LNCaP clone FGC (cell line): Measurements from ENCODE around the gene VWA5B1.

ENCODE experiments used
- DNase-seq: peaks from one replicate; pipeline ENCODE4 v3.0.0-alpha.2; 2011; ENCODE audit warnings: low read depth
- H3K4me3 ChIP-seq: 2 replicates; pipeline ENCODE4 v1.5.1; 2011; ENCODE audit warnings: mild to moderate bottlenecking, low read depth, low read length, control low read depth
- TF ChIP-seq, protein P1 (sequence below): IDR thresholded peaks from 2 replicates; pipeline ENCODE4 v1.5.1; 2012; ENCODE audit warnings: mild to moderate bottlenecking; ENCODE audit not compliant: control insufficient read depth, insufficient read depth; ENCODE audit errors: extremely low read depth

Gene VWA5B1

DNA sequence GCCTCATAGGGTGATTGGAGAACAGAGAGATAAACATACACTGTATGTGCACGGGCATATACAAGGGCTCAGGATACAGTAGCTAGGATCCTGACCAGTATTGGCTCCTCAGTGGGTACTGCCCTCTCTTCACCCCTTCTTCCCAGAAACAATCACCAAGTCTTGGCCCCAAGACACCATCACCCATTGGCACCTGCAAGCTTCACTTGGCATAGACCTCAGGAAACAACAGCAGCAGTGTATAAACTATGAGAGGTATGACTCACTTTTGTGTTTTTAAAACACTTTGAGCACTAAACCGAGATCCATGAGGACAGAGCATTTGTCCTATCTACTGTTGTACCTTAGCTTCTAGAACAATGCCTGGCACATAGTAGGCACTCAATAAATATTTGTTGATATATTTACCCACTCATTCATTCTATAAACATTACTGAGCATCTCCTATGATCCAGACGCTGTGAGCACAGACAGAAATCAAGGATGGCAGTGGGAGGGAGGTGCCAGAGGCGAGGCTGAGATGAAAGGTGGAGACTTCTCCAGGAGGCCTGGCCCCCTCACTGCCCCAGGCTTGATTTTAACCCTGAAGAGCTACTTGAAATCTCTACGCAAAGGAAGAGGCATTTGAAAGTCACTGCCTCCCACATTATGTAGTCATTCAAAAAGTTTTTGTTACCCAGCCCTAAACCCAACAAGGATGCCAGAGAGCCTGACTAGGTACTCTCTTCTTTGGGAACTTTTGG, 100.1 kb downstream of the VWA5B1 start:
- no peak overlapping the region for H3K4me3 ChIP-seq
- no peak for DNase-seq
- TF ChIP-seq, protein P1, sequence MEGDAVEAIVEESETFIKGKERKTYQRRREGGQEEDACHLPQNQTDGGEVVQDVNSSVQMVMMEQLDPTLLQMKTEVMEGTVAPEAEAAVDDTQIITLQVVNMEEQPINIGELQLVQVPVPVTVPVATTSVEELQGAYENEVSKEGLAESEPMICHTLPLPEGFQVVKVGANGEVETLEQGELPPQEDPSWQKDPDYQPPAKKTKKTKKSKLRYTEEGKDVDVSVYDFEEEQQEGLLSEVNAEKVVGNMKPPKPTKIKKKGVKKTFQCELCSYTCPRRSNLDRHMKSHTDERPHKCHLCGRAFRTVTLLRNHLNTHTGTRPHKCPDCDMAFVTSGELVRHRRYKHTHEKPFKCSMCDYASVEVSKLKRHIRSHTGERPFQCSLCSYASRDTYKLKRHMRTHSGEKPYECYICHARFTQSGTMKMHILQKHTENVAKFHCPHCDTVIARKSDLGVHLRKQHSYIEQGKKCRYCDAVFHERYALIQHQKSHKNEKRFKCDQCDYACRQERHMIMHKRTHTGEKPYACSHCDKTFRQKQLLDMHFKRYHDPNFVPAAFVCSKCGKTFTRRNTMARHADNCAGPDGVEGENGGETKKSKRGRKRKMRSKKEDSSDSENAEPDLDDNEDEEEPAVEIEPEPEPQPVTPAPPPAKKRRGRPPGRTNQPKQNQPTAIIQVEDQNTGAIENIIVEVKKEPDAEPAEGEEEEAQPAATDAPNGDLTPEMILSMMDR, result no peak

DNA sequence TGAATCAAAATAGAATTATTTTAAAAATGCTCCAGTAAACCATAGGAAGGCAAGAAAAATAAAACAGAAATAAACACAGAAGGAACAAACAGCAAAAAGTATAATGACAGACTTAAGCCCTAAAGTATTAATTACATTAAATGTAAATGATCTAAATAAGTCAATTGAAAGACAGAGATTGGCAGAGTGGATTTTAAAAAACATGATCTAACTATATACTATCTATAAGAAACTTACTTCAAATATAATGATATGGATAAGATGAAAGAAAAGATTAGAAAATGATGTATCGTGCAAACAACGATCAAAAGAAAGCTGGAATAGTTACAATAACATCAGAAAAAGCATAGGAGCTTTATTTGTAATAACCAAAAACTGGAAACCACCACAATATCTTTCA, 104.6 kb downstream of the VWA5B1 start:
- TF ChIP-seq, protein P1, result no peak
- no peak overlapping the region for H3K4me3 ChIP-seq
- no peak for DNase-seq

DNA sequence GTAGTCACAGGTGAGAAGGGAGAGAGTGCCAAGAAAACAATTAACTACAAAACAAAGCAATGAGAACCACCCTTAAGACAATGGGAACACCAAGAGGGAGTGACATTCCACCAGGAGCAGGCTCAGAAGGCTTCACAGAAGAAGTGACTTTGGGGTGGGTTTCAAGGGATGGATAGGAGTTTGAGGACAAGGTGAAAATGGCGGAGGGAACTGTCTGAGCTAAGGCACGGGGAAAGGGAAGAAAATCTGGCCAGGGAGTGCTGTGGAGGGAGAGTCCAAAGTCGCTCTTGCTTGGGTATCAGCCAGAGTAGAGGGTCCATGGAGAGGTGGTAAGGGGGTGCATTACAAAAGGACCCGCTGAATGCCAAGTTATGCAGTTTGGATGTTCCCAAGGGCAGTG, 108.1 kb downstream of the VWA5B1 start:
- DNase-seq, result no peak
- TF ChIP-seq, protein P1, result no peak
- no peak overlapping the region for H3K4me3 ChIP-seq

DNA sequence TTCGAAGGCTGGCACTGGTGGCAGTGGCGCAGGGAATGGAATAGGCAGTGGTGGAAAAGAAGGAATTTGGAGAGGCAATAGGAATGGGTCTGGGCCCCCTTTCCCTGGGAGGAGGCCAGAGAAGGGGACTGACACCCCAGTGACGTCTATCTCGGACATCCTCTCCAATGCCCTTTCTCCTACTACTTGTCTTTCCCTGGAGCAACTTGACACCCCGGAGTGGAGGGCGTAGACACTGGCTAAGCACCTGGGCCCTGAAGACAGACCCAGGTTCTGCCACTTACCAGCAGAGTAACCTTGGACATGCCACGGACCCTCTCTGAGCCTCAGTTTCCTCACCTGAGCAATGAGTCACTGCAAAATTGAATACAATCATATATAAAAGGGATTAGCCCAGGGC, 108.5 kb downstream of the VWA5B1 start:
- TF ChIP-seq, protein P1, result no peak
- no peak for DNase-seq
- no peak overlapping the region for H3K4me3 ChIP-seq

DNA sequence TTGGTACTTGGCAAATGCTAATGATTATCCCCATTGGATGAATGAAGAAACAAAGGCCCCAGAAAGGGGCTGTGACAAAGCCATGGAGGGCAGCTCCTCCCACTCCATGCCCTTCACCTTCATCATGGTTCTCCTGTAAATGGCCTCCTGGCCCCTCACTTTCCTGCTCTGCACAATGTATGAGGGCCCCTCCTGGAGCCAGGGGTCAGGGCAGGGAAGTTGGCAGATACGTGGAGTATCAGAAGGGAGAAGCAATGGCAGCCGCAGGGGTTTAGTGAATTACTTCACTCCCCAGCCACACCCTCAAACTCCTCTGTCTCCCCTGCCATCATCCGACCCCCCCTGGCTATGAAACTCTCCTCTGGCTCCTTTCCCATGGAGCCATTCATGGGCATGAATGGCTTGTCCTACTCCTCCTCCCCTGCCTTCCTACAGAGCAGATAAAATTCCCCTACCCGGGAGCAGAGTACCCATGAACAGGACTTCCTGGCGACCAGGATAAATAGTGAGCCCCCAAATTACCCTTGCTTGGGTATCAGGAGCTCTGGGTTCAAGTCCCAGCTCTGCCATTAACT, 109.0 kb downstream of the VWA5B1 start:
- no peak for DNase-seq
- TF ChIP-seq, protein P1, result no peak
- H3K4me3 ChIP-seq, result no peak overlapping the region

DNA sequence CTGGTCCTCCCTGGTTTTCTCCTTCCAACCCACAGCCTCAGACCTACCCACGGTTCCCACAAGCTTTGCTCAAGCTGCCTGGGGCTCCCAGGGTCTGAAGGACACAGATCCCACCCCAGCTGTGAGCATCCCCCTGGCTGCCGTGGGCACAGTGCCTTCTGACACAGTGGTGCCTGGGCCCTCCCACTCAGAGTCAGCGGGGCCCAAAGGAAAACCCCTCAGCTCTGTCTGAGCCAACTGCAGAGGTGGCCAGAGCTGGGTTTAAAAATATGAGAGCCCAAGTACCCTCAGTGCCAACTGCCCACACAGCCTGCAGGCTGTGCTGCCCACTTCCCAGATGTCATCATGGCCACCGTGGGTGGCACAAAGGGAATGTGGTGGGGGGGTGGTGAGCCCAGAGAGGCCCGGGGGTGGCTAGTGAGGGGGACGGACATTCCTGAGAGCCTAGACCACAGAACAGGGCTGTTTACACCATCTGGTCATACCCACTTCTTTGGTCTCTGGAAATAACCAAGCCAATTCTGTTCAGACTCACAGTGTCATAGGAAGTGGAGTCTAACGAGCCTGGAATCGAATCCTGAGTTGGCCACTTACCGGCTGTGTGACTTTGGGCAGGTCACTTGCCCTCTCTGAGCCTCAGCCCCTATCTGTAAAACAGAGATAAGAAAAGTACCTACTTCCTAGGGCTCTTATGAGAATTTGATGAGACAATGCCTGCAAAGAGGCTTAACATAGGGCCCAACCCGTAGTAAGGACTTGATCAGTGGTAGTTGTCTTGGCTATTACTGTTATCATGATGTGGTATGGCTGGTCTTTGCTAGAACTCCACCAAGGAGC, 109.9 kb downstream of the VWA5B1 start:
- TF ChIP-seq, protein P1, result no peak
- no peak overlapping the region for H3K4me3 ChIP-seq
- no peak for DNase-seq
